ENCODE measurements around the gene NFAT5. TPM values are rescaled to one million over a fixed set of nuclear protein-coding genes. Genes with fewer than 3 reads are reported as not detected.

The NFAT5 gene
- total and polyA plus RNA-seq, 7 donors, result 1.6 to 27.9 (median 18.8) TPM

GRCh38 chr16:69717066-69717465 lies 151.3 kb downstream of the NFAT5 start:
- Histone ChIP-seq H3K9me3 (no peaks in the 10 kb centered on the region), H3K27me3 (ENCODE audit: insufficient read depth in 3 of 3, low read length in 2 of 3) (no peaks in the 10 kb centered on the region), H3K4me1 (no peaks in the 10 kb centered on the region), H3K27ac (no peak overlapping the region), H3K36me3 (ENCODE audit: insufficient read depth in 1 of 2, low read depth in 1 of 2) (peaks cover 0 to 79% of the 10 kb centered on the region in 2 donors), H3K4me3 (no peak overlapping the region)
- ATAC-seq (no peak), DNase-seq (no peak)
- no peak for TF ChIP-seq CTCF (IDR thresholded peaks at IDR 0.05)
- 87 to 90% (median 88%) methylated on average over 6 of the region's 6 CpGs for WGBS, 3 donors
- intact Hi-C loops (cut with DNase I), result no loop called here

- intact Hi-C loops (cut with DNase I), result no loop called here
- Histone ChIP-seq H3K4me3 (no peak overlapping the region), H3K27me3 (ENCODE audit: insufficient read depth in 3 of 3, low read length in 2 of 3) (no peaks in the 10 kb centered on the region), H3K4me1 (no peaks in the 10 kb centered on the region), H3K27ac (no peak overlapping the region), H3K36me3 (ENCODE audit: insufficient read depth in 1 of 2, low read depth in 1 of 2) (peaks cover 0 to 78% of the 10 kb centered on the region in 2 donors), H3K9me3 (no peaks in the 10 kb centered on the region)
- no peak for DNase-seq
- 81 to 86% (median 84%) methylated on average over 10 of the region's 10 CpGs for WGBS, 3 donors
- no peak for TF ChIP-seq CTCF (IDR thresholded peaks at IDR 0.05)
- no peak for ATAC-seq
These were observed 152.5 kb downstream of the NFAT5 start for GRCh38 chr16:69718111-69718764.

- no peak overlapping the region for H3K27ac ChIP-seq
- H3K4me3 ChIP-seq, result no peak overlapping the region
- H3K27me3 ChIP-seq (ENCODE audit: insufficient read depth in 3 of 3, low read length in 2 of 3), result no peaks in the 10 kb centered on the region
- intact Hi-C loops (cut with DNase I), result no loop called here
- no peak for TF ChIP-seq CTCF (IDR thresholded peaks at IDR 0.05)
- H3K36me3 ChIP-seq (ENCODE audit: insufficient read depth in 1 of 2, low read depth in 1 of 2), result peaks cover 0 to 58% of the 10 kb centered on the region in 2 donors
- peaks cover 11% of the 10 kb centered on the region for H3K4me1 ChIP-seq
- DNase-seq, result no peak
- no peaks in the 10 kb centered on the region for H3K9me3 ChIP-seq
- ATAC-seq, result no peak
- 89 to 94% (median 91%) methylated on average over 10 of the region's 10 CpGs for WGBS, 3 donors
These were observed 155.2 kb downstream of the NFAT5 start for GRCh38 chr16:69720822-69721430.

GRCh38 chr16:69721441-69721957 lies 155.7 kb downstream of the NFAT5 start:
- intact Hi-C loops (cut with DNase I), result no loop called here
- Histone ChIP-seq H3K36me3 (ENCODE audit: insufficient read depth in 1 of 2, low read depth in 1 of 2) (peaks cover 0 to 53% of the 10 kb centered on the region in 2 donors), H3K27ac (no peak overlapping the region), H3K9me3 (no peaks in the 10 kb centered on the region), H3K4me1 (peaks cover 11% of the 10 kb centered on the region), H3K4me3 (no peak overlapping the region), H3K27me3 (ENCODE audit: insufficient read depth in 3 of 3, low read length in 2 of 3) (no peaks in the 10 kb centered on the region)
- ATAC-seq (no peak), DNase-seq (no peak)
- no peak for TF ChIP-seq CTCF (IDR thresholded peaks at IDR 0.05)
- 89 to 92% (median 89%) methylated on average over 6 of the region's 6 CpGs for WGBS, 3 donors

Measured in psoas muscle (tissue), 8 donors.